Measurements from ENCODE around the gene NOXO1.
"Not testable (repeated sequence)": the region's sequence is repeated elsewhere in the genome, so short reads cannot be mapped to it uniquely, and the experiment has no call there.

NOXO1 gene

DNA sequence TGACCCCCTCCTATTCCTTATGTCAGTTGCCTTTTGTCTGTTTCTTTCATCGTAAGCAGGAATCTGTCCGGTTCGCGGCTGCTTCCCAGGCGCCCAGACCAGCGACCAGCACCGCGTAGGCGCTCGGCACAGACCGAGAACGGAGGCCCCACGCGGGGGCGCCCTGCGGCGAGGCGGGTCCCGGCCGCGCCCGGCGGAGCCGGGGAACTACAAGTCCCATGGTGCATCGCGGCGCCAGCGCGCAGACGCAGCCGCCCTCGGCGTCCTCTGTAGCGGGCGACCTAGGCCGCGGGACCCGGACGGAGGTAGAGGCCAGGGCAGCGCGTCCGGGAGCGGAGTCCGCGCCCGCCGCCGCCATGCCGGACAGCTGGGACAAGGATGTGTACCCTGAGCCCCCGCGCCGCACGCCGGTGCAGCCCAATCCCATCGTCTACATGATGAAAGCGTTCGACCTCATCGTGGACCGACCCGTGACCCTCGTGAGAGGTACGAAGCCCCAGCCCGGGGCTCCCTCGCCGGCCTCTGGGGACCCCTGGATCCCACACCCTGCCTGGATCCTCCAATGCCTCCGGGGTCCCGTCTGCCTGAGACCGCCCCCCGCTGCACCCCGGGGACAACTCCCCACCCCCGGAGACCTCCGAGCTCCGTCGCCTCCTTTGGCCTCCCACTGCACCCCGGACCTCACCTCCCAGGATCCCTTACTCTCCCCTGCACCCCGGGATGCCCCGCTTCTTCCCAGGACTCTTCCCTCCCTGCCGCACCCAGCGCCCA, 21.8 kb downstream of the NOXO1 start, which contains the start of gene NDUFB10:
Gene NDUFB10, plus strand, starts transcription at position 270 of the 771 bp plus-strand sequence. Its CDS starts 87 bp downstream, at position 357.
- peak; percentile 62 for DNase-seq

- DNase-seq = no peak
Measured at GRCh38 chr16:1958715-1959268, 22.5 kb downstream of the NOXO1 start.

DNA sequence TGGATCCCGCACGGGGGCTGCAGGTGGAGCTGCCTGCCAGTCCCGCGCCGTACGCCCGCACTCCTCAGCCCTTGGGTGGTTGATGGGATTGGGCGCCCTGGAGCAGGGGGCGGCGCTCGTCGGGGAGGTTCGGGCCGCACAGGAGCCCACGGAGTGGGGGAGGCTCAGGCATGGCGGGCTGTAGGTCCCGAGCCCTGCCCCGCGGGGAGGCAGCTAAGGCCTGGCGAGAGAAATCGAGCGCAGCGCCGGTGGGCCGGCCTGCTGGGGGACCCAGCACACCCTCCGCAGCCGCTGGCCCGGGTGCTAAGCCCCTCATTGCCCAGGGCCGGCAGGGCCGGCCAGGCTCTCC, 23.2 kb downstream of the NOXO1 start:
- DNase-seq = not testable (repeated sequence)

- DNase-seq = not testable (repeated sequence)
Measured at GRCh38 chr16:1957434-1958142, 23.7 kb downstream of the NOXO1 start.

- no peak for DNase-seq
Measured at GRCh38 chr16:1953734-1954133, 27.5 kb downstream of the NOXO1 start.

DNA sequence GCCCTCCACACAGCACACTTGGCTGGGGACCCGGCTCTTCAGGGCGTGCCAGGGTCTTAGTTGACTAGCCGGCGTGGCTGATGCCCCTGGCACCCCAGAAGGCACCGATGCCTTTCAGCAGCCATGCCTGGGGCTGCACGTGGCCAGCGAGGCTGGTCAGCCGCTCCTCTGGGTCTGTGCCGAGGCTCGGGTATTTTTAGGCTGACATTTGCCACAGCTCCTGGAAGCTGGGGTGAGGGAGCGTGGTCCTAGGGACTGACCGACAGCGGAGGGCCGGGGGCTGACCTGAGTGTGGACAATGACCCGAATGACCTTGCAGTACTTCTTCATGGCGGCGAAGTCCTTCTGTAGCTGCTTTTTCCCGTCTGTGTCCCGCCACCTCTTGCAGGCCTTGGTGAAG, 30.7 kb downstream of the NOXO1 start:
- no peak for DNase-seq

GRCh38 chr16:1950047-1950446, 31.2 kb downstream of the NOXO1 start:
- no peak for DNase-seq

DNA sequence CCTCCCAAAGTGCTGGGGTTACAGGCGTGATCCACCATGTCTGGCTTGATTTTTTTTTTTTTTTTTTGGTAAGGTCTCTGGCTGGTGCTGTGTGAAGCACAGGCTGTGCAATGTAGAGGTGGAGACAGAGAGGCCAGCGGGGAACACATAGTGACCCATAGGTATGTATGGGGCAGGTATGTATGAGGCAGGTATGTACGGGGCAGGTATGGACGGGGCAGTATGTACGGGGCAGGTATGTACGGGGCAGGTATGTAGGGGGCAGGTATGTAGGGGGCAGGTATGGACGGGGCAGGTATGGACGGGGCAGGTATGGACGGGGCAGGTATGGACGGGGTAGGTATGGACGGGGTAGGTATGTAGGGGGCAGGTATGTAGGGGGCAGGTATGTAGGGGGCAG, 31.8 kb downstream of the NOXO1 start:
- no peak for DNase-seq

GRCh38 chr16:1947369-1947670, 33.9 kb downstream of the NOXO1 start:
- DNase-seq = no peak

GRCh38 chr16:1946495-1947368, 34.5 kb downstream of the NOXO1 start:
- DNase-seq = no peak

DNA sequence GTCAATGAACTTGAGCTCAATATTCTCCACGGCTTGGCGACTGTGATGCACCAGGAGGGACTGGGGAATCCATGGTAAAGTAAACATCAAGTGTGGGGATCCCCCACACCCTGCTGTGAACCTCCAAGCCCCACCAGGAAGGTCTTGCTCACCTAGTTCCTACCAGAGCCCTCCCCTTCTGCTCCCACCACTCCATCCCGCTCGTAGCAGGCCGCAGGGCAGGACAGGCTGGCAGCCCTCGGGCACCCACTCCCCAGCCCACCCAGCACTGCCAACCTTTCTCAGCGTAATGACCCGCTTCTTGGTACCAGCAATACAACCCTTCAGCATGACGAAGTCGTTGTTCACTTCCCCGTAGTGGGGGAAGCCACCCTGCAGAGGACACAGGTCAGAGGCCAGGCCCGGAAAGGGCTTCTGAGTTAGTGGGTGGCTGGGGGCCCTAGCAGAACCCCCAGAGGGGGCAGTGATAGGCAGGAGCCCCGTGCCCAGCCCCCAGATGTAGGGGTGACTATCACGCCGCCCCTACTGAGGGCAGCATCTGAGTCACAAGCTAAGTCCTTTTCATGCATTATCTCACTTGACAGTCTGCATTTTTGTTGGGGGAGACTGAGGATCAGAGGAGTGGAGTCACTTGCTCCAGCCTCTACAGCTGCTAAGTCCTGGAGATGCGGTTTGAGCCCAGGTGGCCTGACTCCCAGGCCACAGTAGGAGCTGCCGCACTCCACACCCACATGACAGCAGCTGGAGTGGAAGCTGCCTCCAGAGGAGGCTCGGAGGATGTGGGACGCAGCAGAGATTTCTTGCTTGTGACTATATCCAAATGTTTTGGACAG, 35.5 kb downstream of the NOXO1 start:
- DNase-seq = no peak

- DNase-seq = no peak
Measured at GRCh38 chr16:1944612-1945199, 36.6 kb downstream of the NOXO1 start.

GRCh38 chr16:1942810-1943726, 38.2 kb downstream of the NOXO1 start, which contains the start of gene MSRB1:
TSS of gene MSRB1 (minus strand) at chr16:1943199. CDS start at chr16:1943156, 43 bp downstream.
- peak; percentile 94 for DNase-seq

DNA sequence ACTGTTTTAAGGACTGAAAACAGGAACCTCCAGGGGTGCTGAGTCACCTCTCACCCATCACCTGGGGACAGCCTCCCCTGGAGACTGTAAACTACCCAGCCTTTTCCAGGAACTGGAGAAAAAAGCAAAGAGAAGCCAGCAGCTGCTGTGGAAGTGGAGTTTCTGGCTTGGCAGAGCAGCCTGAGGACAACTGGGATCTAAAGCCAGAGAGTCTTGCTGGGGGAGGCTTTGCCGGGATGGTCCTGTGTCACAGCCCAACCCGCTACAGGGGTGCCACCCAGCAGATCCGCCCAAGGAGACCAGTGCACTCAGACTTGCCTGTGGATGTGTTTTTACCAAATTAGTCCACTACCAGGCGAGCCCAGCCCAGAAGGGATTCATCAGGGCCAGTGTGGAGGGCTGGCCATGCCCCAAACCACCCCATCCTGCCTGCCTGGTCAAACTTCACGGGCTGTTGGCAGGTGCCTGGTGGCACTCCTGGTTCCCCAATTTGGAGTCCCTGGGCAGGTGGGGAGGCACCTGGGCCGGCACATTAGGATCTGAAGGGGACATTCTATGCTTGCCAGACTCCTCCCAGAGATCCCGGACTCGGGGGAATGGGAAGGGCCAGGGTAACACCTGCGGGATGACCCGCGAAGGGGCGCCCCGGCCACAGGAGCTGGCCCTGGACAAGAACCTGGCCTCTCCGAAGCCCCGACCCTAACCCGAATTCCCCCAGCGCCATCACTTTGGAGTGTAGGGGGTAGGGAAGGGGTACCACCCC, 39.0 kb downstream of the NOXO1 start:
- DNase-seq = no peak

DNA sequence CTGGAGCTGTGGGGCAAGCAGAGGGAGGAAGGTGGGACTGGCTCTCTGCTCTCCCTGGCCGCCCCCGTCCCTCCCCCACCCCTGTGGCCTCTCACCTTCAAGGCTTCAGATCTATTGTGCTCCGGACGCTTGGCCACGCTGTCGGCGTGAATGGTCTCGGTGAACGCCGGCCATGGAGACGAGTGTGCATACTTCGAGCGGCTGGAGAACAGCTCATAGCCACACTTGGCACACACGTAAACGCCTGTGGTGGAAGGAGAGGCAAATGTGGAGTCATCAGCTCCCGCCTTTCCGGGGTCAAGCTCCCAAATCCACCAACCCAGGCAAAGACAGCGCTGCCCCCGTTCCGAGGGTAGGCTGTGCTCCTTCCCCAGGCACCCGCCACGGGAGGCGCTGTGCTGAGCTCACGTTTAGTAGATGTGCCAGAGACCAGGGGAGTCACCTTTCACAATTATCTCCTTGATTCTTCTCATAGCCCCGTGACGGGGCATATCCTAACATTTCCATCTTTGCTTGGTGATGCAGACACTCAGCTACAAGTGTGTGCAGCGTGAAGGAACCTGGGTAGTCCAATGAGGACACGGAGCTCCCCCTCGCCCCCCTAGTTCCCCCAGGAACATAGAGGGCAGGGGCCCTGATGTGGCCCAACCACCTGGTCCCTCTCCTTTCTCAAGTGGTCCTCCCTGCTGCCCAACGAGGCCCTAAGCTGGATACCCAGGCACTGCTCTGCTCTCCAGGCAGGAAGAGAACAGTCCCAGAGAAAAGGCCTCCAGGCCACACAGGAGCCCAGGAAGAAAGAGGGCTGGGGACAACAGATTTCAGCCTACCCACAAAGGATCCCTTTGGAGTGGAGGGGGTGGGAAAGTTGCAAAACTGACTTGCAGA, 39.9 kb downstream of the NOXO1 start:
- DNase-seq = no peak

GRCh38 chr16:1940273-1941161, 40.8 kb downstream of the NOXO1 start:
- no peak for DNase-seq

DNA sequence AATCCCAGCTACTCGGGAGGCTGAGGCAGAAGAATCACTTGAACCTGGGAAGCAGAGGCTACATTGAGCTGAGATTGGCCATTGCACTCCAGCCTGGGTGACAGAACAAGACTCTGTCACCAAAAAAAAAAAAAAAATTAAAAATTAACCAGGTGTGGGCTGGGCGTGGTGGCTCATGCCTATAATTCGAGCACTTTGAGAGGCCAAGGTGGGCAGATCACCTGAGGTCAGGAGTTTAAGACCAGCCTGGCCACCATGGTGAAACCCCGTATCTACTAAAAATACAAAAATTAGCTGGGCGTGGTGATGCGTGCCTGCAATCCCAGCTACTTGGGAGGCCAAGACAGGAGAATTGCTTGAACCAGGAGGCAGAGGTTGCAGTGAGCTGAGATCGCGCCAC, 41.4 kb downstream of the NOXO1 start:
- not testable (repeated sequence) for DNase-seq

- DNase-seq = no peak
Measured at GRCh38 chr16:1938910-1939309, 42.4 kb downstream of the NOXO1 start.
